GF-D8 (cell line): Measurements from ENCODE around the gene MOB2.
"Not testable (repeated sequence)": the region's sequence is repeated elsewhere in the genome, so short reads cannot be mapped to it uniquely, and the experiment has no call there.

Source experiments
- DNase-seq: peaks from one replicate; lab custom pipeline; 2025; lab: John Stamatoyannopoulos, UW

Gene MOB2

GRCh38 chr11:1518301-1518700 is 31.7 kb upstream of the MOB2 start:
- no peak for DNase-seq

DNA sequence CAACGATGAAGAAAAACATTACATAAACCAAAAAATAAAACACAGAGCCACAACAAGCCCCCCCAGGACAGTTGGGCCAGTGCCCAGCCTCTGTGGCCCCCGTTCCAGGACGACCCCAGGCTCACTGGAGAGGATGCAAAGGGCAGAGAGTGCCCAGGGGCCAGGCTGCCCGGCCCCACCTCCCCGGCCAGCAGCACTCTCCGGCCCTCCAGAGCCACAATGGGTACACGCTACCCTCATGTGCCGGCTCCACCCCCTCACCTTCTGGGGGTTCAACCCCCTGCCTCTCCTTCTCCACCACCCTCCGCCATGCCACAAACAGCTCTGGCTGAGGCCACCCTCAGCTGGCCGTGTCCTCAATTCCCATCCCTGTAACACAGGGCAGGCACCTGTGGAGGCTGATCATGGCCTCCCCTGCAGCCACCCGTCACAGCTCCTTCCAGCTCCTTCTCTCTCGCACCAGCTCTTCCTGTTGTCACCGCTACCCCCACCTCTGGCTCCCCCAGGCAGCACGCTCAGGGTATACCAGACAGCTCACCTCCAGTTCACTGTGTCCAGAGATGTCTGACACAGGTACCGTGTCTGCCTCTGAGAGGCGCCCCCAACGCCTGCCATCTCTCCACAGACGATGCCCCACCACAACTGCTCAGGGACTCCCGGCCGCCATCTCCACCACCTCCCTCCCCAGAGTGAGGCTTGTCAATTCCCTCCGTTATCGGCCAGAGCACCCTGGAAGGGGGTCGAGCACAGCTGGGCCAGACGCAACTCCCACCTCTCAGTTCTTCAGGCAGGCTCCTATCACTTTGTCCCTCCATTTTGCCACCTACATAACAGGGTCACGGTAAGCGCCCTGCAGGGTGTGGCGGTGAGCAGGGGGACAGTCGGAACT is 30.8 kb upstream of the MOB2 start:
- DNase-seq, result no peak

DNA sequence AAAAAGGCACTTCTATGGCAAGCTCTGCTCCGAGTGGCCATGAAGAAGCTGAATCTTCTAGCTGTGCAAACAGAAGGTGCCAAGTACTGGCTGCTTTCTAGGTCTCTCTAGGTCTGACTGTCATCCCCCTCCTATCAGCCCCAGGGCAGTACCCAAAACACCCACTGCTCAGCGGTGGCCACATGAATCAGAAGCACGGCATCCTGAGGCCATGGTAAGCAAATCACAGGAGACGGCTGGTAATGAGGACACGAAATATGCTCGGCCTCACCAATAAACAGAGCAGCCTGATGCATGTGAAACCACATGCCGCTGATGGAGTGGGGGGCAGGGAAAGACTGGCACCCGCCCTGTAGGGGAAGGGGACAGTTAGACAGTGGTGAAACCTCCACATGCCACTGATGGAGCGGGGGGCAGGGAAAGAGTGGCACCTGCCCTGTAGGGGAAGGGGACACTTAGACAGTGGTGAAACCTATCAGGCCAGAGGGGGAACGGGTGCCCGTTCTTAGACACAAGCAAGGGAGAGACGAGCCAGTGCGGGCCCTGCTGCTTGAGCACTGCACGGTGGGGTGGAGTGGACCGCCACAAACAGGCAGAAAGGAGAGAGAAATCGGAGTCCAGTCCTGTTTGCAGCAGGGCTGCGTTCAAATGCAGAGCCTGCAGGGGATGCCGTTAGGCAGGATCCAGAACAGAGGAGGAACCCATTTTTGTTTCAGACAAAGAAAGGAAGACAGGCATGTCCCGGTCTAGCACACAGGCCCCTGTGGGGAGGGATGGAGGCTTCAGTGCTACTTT is 29.9 kb upstream of the MOB2 start:
- DNase-seq, result no peak

GRCh38 chr11:1515082-1516060 is 28.8 kb upstream of the MOB2 start:
- DNase-seq, result no peak

DNA sequence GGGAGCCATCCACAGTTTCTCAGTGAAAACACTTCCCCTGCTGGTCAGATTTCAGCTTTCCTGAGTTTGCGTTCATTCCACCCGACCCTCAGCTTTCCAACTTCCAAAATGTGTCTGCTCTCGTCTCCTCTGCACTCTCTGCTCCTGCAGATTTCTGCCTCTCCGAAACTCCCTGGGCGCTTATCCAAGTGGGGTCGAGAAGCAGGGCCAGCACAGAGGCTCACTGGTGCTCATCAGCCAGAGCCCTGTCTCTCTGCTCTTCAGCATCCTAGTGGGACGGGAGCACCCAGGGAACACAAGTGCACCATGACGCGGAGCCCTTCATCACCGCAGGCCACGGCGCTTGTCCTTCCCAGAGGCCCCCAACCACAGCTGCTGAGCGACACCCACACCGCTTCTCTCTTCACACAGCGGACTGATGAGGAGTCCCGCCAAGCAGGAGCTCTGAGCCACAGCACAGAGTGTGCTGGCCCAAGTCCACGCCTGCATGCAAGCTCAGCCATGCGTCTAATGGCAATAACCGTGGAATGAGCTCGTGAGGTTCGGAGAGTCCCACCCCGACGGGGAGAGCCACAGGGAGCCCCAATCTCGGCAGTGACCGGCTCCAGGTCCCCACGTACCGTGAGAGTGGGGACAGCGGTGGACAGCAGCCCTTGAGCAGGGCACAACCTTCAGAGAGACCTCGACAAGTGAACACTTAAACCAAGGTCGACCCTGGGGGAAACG is 27.9 kb upstream of the MOB2 start:
- no peak for DNase-seq

DNA sequence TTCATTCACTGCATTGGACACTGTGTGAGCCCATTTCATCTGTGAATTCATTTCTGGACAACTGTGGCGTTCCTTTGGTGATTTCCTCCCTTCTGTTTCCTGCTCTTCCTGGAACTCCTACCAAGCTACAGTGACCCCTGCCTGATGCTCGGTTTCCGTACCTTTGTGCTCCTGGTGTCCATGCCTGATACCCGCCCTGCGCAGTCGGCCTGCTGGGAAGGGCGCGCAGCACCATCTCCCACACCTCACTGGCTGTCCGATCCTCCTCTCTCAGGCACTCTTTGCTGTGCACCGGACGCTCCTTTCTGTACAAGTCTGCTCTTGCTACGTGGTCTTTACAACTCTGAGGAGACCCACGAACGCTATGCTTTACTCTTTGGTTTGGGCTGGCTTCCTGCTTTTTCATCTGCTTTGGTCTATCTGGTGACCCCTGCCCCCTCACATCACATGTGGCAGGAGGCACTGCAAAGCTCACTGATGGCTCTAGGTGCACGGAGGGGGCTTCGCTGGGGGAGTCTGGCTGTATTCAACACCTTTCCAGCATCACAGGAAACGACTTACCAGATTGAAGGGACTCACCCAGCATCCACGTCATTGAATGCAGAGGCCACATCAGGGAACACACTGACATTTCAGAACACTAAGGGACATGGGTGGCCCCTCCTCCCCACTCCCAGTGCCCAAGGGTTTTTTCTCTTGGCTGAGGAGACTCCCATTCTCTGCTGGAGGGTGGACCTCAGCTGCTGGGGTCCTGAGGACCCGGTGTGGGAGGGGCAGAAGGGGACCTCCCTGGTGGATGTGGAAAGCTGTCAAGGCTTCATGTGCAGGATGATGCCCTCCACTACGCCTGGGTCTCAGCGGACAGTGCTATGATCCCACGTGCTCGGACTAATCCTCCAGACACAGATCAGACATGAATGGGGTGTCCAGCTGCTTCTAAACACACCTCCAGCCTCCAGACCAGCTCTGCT is 27.0 kb upstream of the MOB2 start:
- no peak for DNase-seq

DNA sequence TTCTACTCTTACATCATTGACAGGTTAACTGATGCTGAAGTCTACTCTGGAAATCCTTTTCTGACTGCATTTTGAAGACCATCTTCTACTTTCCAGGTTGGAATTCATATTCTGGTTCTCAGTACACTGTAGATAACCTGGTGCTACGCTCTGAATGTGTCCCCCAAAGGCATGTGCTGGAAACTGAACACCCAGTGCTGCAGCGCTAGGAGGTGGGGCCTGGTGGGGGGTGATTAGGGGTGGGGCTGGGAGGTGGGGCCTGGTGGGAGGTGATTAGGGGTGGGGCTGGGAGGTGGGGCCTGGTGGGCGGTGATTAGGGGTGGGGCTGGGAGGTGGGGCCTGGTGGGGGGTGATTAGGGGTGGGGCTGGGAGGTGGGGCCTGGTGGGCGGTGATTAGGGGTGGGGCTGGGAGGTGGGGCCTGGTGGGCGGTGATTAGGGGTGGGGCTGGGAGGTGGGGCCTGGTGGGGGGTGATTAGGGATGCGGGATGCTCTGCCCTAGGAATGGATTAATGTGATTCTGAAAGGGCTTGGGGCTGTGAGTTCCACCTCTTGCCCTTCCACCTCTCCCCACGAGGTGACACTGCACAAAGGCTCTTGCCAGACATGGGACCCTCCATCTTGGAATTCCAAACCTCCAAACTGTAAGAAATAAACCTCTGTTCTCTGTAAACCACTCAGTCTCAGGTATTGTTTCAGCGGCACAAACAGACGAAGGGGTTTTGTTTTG is 26.1 kb upstream of the MOB2 start:
- DNase-seq, result not testable (repeated sequence)

DNA sequence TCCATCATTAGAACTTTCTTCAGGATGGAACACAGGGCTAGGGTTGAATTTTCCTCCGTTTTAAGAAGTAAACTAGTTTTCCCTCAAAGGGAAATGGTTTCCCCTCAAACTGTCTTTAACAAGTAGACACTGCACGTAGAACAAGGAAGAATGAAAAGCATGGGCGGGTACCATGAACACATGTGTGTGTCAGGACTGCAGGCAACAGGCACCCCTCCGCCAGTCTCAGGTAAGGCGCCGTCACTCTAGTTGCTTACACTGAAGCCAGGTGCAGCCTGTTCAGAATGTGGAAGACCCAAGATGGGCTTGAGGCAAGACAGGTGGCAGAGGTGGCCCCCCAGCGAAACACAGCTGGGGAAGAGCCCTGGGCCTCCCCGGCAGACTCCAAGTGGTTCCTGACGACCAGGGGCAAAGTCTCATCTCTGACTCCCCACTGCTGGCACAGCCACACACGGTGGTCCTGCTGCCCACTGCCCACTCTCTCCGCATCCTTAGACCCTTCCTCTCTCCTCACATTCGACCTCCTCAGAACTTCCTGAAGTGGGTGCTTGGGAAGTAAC is 25.4 kb upstream of the MOB2 start:
- no peak for DNase-seq

DNA sequence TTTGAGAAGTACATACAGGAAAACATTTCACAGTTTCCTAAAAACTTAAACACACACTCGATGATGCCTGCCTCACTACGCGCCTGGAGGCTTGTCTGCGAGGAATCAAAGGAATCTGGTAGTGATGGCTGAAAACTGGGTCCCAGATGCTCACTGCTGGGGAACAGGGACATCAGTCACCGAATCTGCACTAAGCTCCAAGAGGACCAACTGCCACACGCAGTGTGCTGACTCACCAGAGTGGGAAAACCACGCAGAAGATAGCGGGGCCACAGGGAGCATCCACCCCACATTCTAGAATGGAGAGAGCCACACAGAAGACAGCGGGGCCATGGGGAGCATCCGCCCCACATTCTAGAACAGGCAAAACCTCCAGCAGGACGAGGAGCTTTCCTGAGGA is 24.3 kb upstream of the MOB2 start:
- no peak for DNase-seq

- DNase-seq, result not testable (repeated sequence)
Observed at GRCh38 chr11:1510351-1510750, 23.8 kb upstream of the MOB2 start.

DNA sequence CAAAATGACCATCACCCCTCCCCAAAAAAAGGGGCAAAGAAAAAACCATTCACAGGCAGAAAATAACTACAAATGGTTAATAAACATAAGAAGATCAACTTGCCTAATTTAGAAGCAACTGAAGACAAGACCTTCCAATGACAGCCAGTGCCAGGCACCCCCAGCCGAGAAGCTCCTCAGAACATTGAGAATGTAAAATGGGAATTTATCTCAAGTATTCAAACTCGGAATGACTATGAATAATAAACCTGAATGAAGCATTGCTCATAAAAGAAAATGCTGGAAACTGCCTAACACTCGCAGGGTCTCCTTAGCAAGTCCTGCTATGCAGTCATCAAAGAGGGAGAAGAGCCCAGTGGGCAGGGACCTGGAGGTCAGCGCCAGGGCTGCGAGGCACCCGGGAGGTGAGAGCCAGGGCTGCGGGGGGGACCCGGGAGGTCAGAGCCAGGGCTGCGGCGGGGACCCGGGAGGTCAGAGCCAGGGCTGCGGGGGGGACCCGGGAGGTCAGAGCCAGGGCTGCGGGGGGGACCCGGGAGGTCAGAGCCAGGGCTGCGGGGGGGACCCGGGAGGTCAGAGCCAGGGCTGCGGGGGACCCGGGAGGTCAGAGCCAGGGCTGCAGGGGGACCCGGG is 23.2 kb upstream of the MOB2 start:
- no peak for DNase-seq

- DNase-seq, result no peak
Observed at GRCh38 chr11:1508986-1509385, 22.4 kb upstream of the MOB2 start.

DNA sequence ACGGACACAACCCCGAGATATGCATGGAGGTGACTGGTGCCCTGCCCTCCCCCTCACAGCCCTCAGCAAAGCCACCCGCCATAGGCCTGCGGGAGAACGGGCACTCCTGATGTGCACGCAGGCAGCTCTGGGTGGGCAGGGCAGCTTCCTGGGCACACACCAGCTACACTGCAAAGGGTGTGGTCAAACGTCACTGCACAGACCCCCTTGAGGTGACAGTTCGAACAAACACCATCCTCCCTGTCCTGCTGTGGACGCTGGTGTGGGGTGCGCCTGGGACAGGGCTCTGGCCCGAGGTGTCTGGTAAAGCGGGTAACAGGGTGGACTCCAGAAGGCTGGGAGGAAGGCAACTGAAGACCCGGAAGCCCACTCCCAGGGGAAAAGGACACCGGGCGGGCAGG is 21.9 kb upstream of the MOB2 start:
- DNase-seq, result no peak

DNA sequence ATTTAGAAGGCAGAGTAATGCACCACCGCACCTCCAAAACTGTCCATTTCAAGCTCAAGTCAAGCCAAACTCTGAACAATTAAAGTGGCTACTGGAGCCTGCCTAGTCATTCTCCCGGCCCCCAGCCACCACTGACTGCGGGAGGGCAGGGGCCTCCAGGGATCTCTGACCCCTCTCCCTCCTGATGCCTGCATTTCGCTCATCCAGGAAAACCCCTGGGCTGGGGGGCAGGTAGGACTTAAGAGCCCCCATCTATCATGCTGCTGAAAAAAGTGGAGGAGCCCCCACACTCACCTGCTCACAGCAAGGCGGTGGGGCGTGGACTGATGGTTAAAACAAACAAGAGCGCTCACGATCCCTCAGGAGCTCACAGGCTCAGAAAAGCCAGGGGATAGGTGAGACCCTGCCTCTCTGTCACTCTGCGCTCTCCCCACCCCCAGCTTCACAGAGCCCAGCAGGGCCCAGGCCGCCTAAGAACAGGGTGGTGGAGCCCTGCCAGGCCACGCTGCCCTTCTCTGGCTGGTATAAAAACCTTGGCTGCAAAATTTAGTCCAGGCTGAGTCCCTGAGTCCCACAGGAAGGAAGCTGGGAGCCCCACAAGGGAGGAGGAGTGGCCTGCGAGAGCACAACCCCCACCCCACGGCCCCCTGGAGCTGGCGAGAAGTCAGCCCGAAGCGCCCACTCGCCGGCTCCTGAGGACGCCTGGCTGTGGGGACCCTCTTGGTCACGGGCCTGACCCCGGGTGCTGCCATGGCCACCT is 21.0 kb upstream of the MOB2 start:
- DNase-seq, result no peak

DNA sequence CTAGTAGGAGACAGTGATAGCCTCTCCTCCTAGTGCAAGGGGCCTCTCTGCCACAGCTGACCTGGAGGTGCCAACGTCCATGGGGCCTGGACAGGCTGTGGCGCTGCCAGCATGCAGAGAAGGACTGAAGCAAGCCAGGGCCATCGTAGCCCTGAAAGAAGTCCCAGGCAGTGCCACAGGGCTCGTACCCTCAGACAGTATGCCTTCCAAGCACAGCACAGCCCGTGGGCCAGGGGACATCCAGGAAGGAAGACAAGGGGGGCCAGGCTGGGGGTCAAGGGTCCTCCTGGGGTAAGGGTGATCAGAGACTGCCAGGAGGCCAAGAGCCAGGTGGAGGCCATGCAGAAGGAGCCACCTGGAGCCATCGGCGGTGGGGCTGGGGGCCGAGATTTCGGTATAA is 20.4 kb upstream of the MOB2 start:
- no peak for DNase-seq

DNA sequence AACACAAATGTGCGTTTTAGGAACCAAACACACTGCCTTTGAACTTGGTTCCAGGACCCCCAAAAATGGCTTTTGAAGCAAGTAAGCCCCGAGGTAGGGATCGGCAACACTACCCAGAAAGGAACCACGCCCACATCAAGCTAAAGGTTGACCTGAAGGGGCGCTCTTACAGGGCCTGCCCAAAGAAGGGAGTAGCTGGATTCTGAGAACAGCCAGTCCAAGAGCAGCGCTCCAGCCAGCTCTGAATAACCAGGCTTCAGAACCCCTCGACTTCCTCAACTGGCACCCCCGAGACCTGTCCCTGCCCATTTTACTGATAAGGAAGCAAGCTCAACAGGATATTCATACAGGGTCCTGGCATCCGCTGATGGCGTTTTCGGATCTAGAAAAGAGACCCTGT is 18.9 kb upstream of the MOB2 start:
- no peak for DNase-seq

GRCh38 chr11:1504581-1505290 is 18.2 kb upstream of the MOB2 start:
- no peak for DNase-seq
